ENCODE data around the gene SMG6. TPM values are rescaled to one million over a fixed set of nuclear protein-coding genes. Genes with fewer than 3 reads are reported as not detected.

SMG6 gene
- total RNA-seq, 1 experiment from 2014 or later: 28.6 TPM

- H3K36me3 Mint-ChIP-seq (ENCODE audit: insufficient read depth in 1 of 3, low read depth in 3 of 3): no peaks in the 10 kb centered on the region
- peaks cover 4% of the 10 kb centered on the region; the same call in 1 of the 2 replicates for H3K4me1 ChIP-seq (ENCODE audit: insufficient read depth, low read length)
- H2BK20ac ChIP-seq (ENCODE audit: low read depth, low read length, poor library complexity, severe bottlenecking): no peak overlapping the region
- no peak overlapping the region for H4K8ac ChIP-seq (replicated peaks; ENCODE audit: insufficient read length, low read depth, low read length)
- H3K56ac ChIP-seq (ENCODE audit: insufficient read length, low read depth, low read length): no peak overlapping the region
- no peak overlapping the region for H2AFZ ChIP-seq (ENCODE audit: low read length)
- H3K9ac ChIP-seq (ENCODE audit: extremely low read depth, insufficient read length, low read length): no peak overlapping the region
- H3K27me3 Mint-ChIP-seq (ENCODE audit: low read depth): no peaks in the 10 kb centered on the region
- no peak overlapping the region for H3T11ph ChIP-seq (ENCODE audit: low read length)
- H3K18ac ChIP-seq (ENCODE audit: insufficient read length, low read depth, low read length): no peak overlapping the region
- no peak overlapping the region for H2BK120ac ChIP-seq (ENCODE audit: low read depth, low read length, poor library complexity, severe bottlenecking)
- H3K4me2 ChIP-seq (ENCODE audit: insufficient read depth, insufficient read length, low read length): no peak overlapping the region
- peaks cover 3 to 8% of the 10 kb centered on the region in 2 experiments for H3K4me1 Mint-ChIP-seq
- no peaks in the 10 kb centered on the region for H3K27me3 ChIP-seq (ENCODE audit: insufficient read depth, low read length)
- no peaks in the 10 kb centered on the region for H3K79me1 ChIP-seq (ENCODE audit: insufficient read depth, low read depth, low read length, poor library complexity, severe bottlenecking)
- H4K5ac ChIP-seq (ENCODE audit: insufficient read length, low read depth, low read length): no peak overlapping the region
- no peak overlapping the region for H3K23ac ChIP-seq (ENCODE audit: insufficient read length, low read depth, low read length)
- H3K79me2 ChIP-seq (ENCODE audit: insufficient read depth, low read length): no peaks in the 10 kb centered on the region
- no peak overlapping the region for H3K27ac Mint-ChIP-seq
- H3K9me3 Mint-ChIP-seq: no peaks in the 10 kb centered on the region
- TF ChIP-seq, protein P1, sequence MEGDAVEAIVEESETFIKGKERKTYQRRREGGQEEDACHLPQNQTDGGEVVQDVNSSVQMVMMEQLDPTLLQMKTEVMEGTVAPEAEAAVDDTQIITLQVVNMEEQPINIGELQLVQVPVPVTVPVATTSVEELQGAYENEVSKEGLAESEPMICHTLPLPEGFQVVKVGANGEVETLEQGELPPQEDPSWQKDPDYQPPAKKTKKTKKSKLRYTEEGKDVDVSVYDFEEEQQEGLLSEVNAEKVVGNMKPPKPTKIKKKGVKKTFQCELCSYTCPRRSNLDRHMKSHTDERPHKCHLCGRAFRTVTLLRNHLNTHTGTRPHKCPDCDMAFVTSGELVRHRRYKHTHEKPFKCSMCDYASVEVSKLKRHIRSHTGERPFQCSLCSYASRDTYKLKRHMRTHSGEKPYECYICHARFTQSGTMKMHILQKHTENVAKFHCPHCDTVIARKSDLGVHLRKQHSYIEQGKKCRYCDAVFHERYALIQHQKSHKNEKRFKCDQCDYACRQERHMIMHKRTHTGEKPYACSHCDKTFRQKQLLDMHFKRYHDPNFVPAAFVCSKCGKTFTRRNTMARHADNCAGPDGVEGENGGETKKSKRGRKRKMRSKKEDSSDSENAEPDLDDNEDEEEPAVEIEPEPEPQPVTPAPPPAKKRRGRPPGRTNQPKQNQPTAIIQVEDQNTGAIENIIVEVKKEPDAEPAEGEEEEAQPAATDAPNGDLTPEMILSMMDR (conservative IDR thresholded peaks at IDR 0.05): no peak
- no peak overlapping the region for H2BK12ac ChIP-seq (ENCODE audit: insufficient read length, low read depth, low read length)
- H3K27ac ChIP-seq (ENCODE audit: insufficient read length, low read depth, low read length): no peak overlapping the region
- no peak overlapping the region for H3K4me3 Mint-ChIP-seq
- no peak overlapping the region for H3K4ac ChIP-seq (ENCODE audit: low read depth, low read length)
- no peak overlapping the region for H4K91ac ChIP-seq (ENCODE audit: insufficient read length, low read depth, low read length)
- H2BK5ac ChIP-seq (ENCODE audit: insufficient read length, low read length): no peak overlapping the region
- WGBS (ENCODE audit: extremely low coverage, insufficient read length, low lambda C conversion rate): no CpG with 5 or more reads among the region's 3 CpGs
- H2BK15ac ChIP-seq (ENCODE audit: low read depth, low read length): no peak overlapping the region
- H2AK5ac ChIP-seq (ENCODE audit: insufficient read length, low read length): no peak overlapping the region
- H3K23me2 ChIP-seq (ENCODE audit: insufficient read length, low read depth, low read length, poor library complexity, severe bottlenecking): no peaks in the 10 kb centered on the region
- H3K9me3 ChIP-seq (ENCODE audit: control insufficient read depth, low read depth, low read length): no peaks in the 10 kb centered on the region
- H3K14ac ChIP-seq (ENCODE audit: insufficient read depth, low read length): no peak overlapping the region
- DNase-seq: no peak
- H4K20me1 ChIP-seq (ENCODE audit: control insufficient read depth, insufficient read depth, insufficient read length): no peaks in the 10 kb centered on the region
Measured at GRCh38 chr17:2203818-2204217, 99.8 kb downstream of the SMG6 start.
